ENCODE data around the gene CCDC187. TPM values are rescaled to one million over a fixed set of nuclear protein-coding genes. Genes with fewer than 3 reads are reported as not detected.

Gene CCDC187
- total and polyA plus RNA-seq, 2 of the 8 experiments (the other 6 are each of a cell fraction or from before 2014, with no cell fraction given) = 0.02 TPM; not detected in 1

- Histone ChIP-seq H2BK20ac (ENCODE audit: low read length) (no peak overlapping the region), H3K56ac (replicated peaks; ENCODE audit: insufficient read length, low read depth, low read length) (no peak overlapping the region), H2AK5ac (ENCODE audit: low read depth, low read length) (no peak overlapping the region), H4K91ac (replicated peaks; ENCODE audit: insufficient read length, low read length) (no peak overlapping the region), H3K27me3 (replicated peaks in 1 of 4; ENCODE audit: control insufficient read depth in 3 of 4, extremely low read depth in 1 of 4, insufficient read depth in 3 of 4, low read length in 3 of 4) (no peaks in the 10 kb centered on the region), H3K18ac (ENCODE audit: extremely low read depth, low read length) (no peak overlapping the region), H3K14ac (ENCODE audit: insufficient read length) (no peak overlapping the region), H3K27ac (ENCODE audit: low read depth, low read length) (no peak overlapping the region), H2BK120ac (replicated peaks; ENCODE audit: low read depth, low read length) (no peak overlapping the region), H3K23me2 (ENCODE audit: low read depth, low read length) (no peaks in the 10 kb centered on the region), H3K4me3 (ENCODE audit: extremely low read depth in 1 of 4, insufficient read depth in 2 of 4, low read depth in 3 of 4, low read length in 4 of 4) (no peak overlapping the region), H2BK5ac (ENCODE audit: low read depth, low read length) (no peak overlapping the region), H3K4me2 (ENCODE audit: insufficient read depth in 1 of 2, low read depth in 2 of 2, low read length in 2 of 2) (no peak overlapping the region), H3K4me1 (replicated peaks in 1 of 4; ENCODE audit: control insufficient read depth in 3 of 4, insufficient read depth in 4 of 4, low read length in 3 of 4) (no peaks in the 10 kb centered on the region; a peak in 2 of 7 replicates), H2BK12ac (ENCODE audit: low read depth, low read length) (no peak overlapping the region), H3K36me3 (ENCODE audit: control insufficient read depth in 2 of 4, insufficient read depth in 4 of 4, low read length in 3 of 4) (0 out of 8 replicates have a peak, but pooled peaks cover 0 to 2% (median 0%) of the 10 kb centered on the region in 4 experiments), H4K5ac (ENCODE audit: insufficient read length, low read depth, low read length) (no peak overlapping the region), H4K8ac (ENCODE audit: extremely low read depth, insufficient read depth, low read length) (0 out of 2 replicates have a peak overlapping the region, but pooled peaks have one; percentile 25), H3K79me2 (ENCODE audit: control insufficient read depth in 1 of 2, insufficient read depth in 2 of 2, low read length in 2 of 2) (peaks cover 3 to 77% of the 10 kb centered on the region in 2 experiments; a peak in 3 of 4 replicates), H3K4ac (replicated peaks; ENCODE audit: insufficient read length, low read depth, low read length) (no peak overlapping the region), H3K23ac (ENCODE audit: insufficient read length) (no peak overlapping the region), H3K9ac (replicated peaks in 1 of 4; ENCODE audit: extremely low read depth in 1 of 4, low read depth in 3 of 4, low read length in 3 of 4) (no peak overlapping the region), H2AFZ (ENCODE audit: low read length) (no peak overlapping the region), H2BK15ac (ENCODE audit: low read length) (no peak overlapping the region), H4K20me1 (replicated peaks in 1 of 2; ENCODE audit: control insufficient read depth in 1 of 2, insufficient read depth in 2 of 2, low read length in 2 of 2) (peaks cover 24 to 26% of the 10 kb centered on the region in 2 experiments), H3K79me1 (ENCODE audit: low read depth, low read length) (peaks cover 13% of the 10 kb centered on the region), H3K9me3 (ENCODE audit: insufficient read depth in 2 of 2, low read depth in 1 of 2, low read length in 1 of 2) (no peaks in the 10 kb centered on the region)
- ChIA-PET POLR2A (ENCODE audit: partially characterized antibody) (interaction anchor here (1.2 kb wide), 1 partner anchor 48 kb away, joined by 3 read pairs; no protein-coding TSS in a partner anchor), CTCF (ENCODE audit: partially characterized antibody) (interaction anchor here (0.9 kb wide), 1 partner anchor 31 kb away, joined by 3 read pairs; no protein-coding TSS in a partner anchor)
- FAIRE-seq (no peak), DNase-seq (ENCODE audit: low read depth in 1 of 2, low spot score in 2 of 2) (no peak)
- WGBS, 2 experiments (ENCODE audit: extremely low coverage in 1 of 2, insufficient coverage in 1 of 2, insufficient read length in 1 of 2, insufficient replicate concordance in 2 of 2, low coverage in 1 of 2, low lambda C conversion rate in 2 of 2, missing lambda C conversion rate in 1 of 2) = 92% methylated on average over 10 of the region's 10 CpGs; no CpG with 5 or more reads in 1 of the 2 experiments
- no peak for TF ChIP-seq SIN3A (conservative IDR thresholded peaks at IDR 0.05 in 1 of 2, IDR thresholded peaks at IDR 0.05 in 1 of 2; ENCODE audit: low read depth in 1 of 2, low read length in 2 of 2)
- TF ChIP-seq SAP30 (IDR thresholded peaks at IDR 0.05; ENCODE audit: insufficient read depth, insufficient replicate concordance, low read length) = no peak
- no peak for TF ChIP-seq POLR2AphosphoS5 (IDR thresholded peaks at IDR 0.05; ENCODE audit: low read depth, low read length)
- no peak for TF ChIP-seq EZH2 (IDR thresholded peaks at IDR 0.05; ENCODE audit: low read depth, low read length, severe bottlenecking)
- no peak for TF ChIP-seq TCF12 (IDR thresholded peaks at IDR 0.05; ENCODE audit: low read depth, low read length)
- no peak for TF ChIP-seq EP300 (IDR thresholded peaks at IDR 0.05; ENCODE audit: borderline replicate concordance in 1 of 2, low read depth in 2 of 2, low read length in 2 of 2)
- TF ChIP-seq HDAC2 (IDR thresholded peaks at IDR 0.05; ENCODE audit: borderline replicate concordance in 1 of 2, low read depth in 2 of 2, low read length in 2 of 2) = no peak
- no peak for TF ChIP-seq NRF1 (IDR thresholded peaks at IDR 0.05; ENCODE audit: low read depth, low read length)
- no peak for TF ChIP-seq YY1 (IDR thresholded peaks at IDR 0.05; ENCODE audit: low read depth, low read length)
- TF ChIP-seq SP4 (IDR thresholded peaks at IDR 0.05; ENCODE audit: low read length) = no peak
- no peak for TF ChIP-seq RAD21 (IDR thresholded peaks at IDR 0.05 in 1 of 2, conservative IDR thresholded peaks at IDR 0.05 in 1 of 2; ENCODE audit: low read depth in 2 of 2, low read length in 2 of 2)
- TF ChIP-seq CHD1 (IDR thresholded peaks at IDR 0.05; ENCODE audit: low read depth, low read length) = no peak
- TF ChIP-seq BACH1 (IDR thresholded peaks at IDR 0.05; ENCODE audit: low read length) = no peak
Observed at GRCh38 chr9:136230365-136230764, 73.5 kb downstream of the CCDC187 start.
